Measurements from ENCODE around the gene SETX. TPM values are rescaled to one million over a fixed set of nuclear protein-coding genes. Genes with fewer than 3 reads are reported as not detected.

The SETX gene
- polyA plus RNA-seq, 1 experiment = 15.3 TPM

GRCh38 chr9:132224645-132225044, 130.1 kb downstream of the SETX start:
- TF ChIP-seq CTCF (IDR thresholded peaks at IDR 0.05; ENCODE audit: insufficient read depth, low read depth, low read length) = no peak
- DNase-seq (ENCODE audit: low read depth) = no peak
- Histone ChIP-seq H3K27me3 (ENCODE audit: control insufficient read depth, insufficient read depth, low read length) (peaks cover 39% of the 10 kb centered on the region), H3K36me3 (ENCODE audit: control insufficient read depth, insufficient read depth, low read length) (no peaks in the 10 kb centered on the region), H3K4me3 (ENCODE audit: low read depth, low read length) (no peak overlapping the region)
- ChIA-PET POLR2A (no interaction called here), CTCF (interaction anchor here (0.7 kb wide), 1 partner anchor 462 kb away, joined by 3 read pairs; no protein-coding TSS in a partner anchor)

- no peak for TF ChIP-seq CTCF (IDR thresholded peaks at IDR 0.05; ENCODE audit: insufficient read depth, low read depth, low read length)
- Histone ChIP-seq H3K4me3 (ENCODE audit: low read depth, low read length) (no peak overlapping the region), H3K36me3 (ENCODE audit: control insufficient read depth, insufficient read depth, low read length) (no peaks in the 10 kb centered on the region), H3K27me3 (ENCODE audit: control insufficient read depth, insufficient read depth, low read length) (peaks cover 34% of the 10 kb centered on the region)
- POLR2A ChIA-PET = no interaction called here
- CTCF ChIA-PET = interaction anchor here (1.2 to 2.9 kb wide), 2 partner anchors 14 to 20 kb away, joined by 3 to 16 read pairs; no protein-coding TSS in a partner anchor
- no peak for DNase-seq (ENCODE audit: low read depth)
Measured at GRCh38 chr9:132221941-132222340, 132.8 kb downstream of the SETX start.

GRCh38 chr9:132218208-132218607, 136.6 kb downstream of the SETX start:
- H3K4me3 ChIP-seq (ENCODE audit: low read depth, low read length) = no peak overlapping the region
- ChIA-PET POLR2A (no interaction called here), CTCF (interaction anchor here (0.6 to 4.5 kb wide), 4 partner anchors 18 to 455 kb away, joined by 3 to 23 read pairs (median 6); no protein-coding TSS in a partner anchor)
- peaks cover 27% of the 10 kb centered on the region for H3K27me3 ChIP-seq (ENCODE audit: control insufficient read depth, insufficient read depth, low read length)
- no peak for TF ChIP-seq CTCF (IDR thresholded peaks at IDR 0.05; ENCODE audit: insufficient read depth, low read depth, low read length)
- H3K36me3 ChIP-seq (ENCODE audit: control insufficient read depth, insufficient read depth, low read length) = no peaks in the 10 kb centered on the region
- DNase-seq (ENCODE audit: low read depth) = no peak

GRCh38 chr9:132216861-132217619, 137.7 kb downstream of the SETX start:
- DNase-seq (ENCODE audit: low read depth) = no peak
- H3K27me3 ChIP-seq (ENCODE audit: control insufficient read depth, insufficient read depth, low read length) = peaks cover 22% of the 10 kb centered on the region
- TF ChIP-seq CTCF (IDR thresholded peaks at IDR 0.05; ENCODE audit: insufficient read depth, low read depth, low read length) = no peak
- H3K36me3 ChIP-seq (ENCODE audit: control insufficient read depth, insufficient read depth, low read length) = no peaks in the 10 kb centered on the region
- POLR2A ChIA-PET = no interaction called here
- CTCF ChIA-PET = interaction anchor here (1.1 to 4.5 kb wide), 5 partner anchors 19 to 51 kb away, joined by 5 to 23 read pairs (median 5); no protein-coding TSS in a partner anchor
- no peak overlapping the region for H3K4me3 ChIP-seq (ENCODE audit: low read depth, low read length)

GRCh38 chr9:132214027-132214622, 140.7 kb downstream of the SETX start:
- DNase-seq (ENCODE audit: low read depth) = peak; percentile 65
- Histone ChIP-seq H3K4me3 (ENCODE audit: low read depth, low read length) (no peak overlapping the region), H3K27me3 (ENCODE audit: control insufficient read depth, insufficient read depth, low read length) (peaks cover 11% of the 10 kb centered on the region; the same call in 1 of the 2 replicates), H3K36me3 (ENCODE audit: control insufficient read depth, insufficient read depth, low read length) (no peaks in the 10 kb centered on the region)
- POLR2A ChIA-PET = interaction anchor here (0.6 kb wide), 1 partner anchor 11 kb away, joined by 3 read pairs; no protein-coding TSS in a partner anchor
- TF ChIP-seq CTCF (IDR thresholded peaks at IDR 0.05; ENCODE audit: insufficient read depth, low read depth, low read length) = no peak
- CTCF ChIA-PET = interaction anchor here (0.6 to 4.5 kb wide), 4 partner anchors 9 to 23 kb away, joined by 3 to 16 read pairs (median 4); no protein-coding TSS in a partner anchor
